IPS-NIHi7 (cell line): ENCODE data around the gene TXNDC2.
"Not testable (repeated sequence)": the region's sequence is repeated elsewhere in the genome, so short reads cannot be mapped to it uniquely, and the experiment has no call there.

Source experiments
- DNase-seq: peaks from one replicate; pipeline ENCODE4 v3.0.0; 2012; ENCODE audit warnings: mixed read lengths; ENCODE audit errors: extremely low spot score

TXNDC2 gene

DNA sequence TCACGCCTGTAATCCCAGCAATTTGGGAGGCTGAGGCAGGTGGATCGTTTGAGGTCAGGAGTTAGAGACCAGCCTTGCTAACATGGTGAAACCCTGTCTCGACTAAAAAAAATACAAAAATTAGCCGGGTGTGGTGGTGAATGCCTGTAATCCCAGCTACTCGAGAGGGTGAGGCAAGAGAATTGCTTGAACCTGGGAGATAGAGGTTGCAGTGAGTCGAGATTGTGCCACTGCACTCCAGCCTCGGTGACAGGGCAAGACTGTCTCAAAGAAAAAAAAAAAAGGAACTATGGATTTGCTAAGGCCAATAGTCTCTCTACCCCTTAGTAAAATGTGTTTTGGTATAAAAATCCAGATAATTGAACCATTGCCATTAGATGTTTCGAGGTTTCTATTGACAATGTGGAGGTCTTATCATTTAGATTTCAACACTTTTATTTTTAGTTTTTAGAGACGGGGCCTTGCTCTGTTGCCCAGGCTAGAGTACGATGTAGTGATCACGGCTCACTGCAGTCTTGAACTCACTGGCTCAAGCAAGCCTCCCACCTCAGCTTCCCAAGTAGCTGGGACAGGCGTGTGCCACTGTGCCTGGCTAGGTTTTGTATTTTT lies 1.1 kb upstream of the TXNDC2 start:
- DNase-seq, result no peak

DNA sequence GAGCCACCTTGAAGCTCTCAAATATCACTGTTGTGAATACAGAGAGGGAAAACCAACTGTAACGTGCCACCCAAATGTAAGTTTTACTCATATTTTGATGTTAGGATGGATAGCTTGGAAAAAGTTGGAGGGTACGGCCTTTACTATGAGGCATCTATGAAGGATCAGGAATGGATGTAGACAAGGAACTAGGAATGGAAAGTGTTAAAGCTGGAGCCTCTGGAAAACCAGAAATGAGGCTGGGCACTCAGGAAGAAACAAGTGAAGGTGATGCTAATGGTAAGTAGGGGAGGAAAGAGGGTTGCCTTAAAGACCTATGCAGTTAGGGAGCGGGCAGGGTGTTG lies 204 bp downstream of the TXNDC2 start:
- DNase-seq, result no peak

DNA sequence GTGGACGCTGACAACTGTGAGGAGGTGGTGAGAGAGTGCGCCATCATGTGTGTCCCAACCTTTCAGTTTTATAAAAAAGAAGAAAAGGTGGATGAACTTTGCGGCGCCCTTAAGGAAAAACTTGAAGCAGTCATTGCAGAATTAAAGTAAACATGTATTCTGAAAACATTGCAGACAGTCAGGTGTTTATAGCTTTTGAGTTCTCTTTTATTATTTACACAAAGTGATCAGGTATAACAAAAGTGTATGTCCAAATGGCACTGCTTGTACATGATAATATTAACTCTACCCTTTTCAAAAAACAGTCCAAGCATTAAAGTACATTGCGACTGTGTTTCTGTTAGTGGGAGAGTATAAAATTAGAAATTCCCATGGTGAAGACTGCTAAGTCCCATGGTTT lies 2.2 kb downstream of the TXNDC2 start:
- no peak for DNase-seq

DNA sequence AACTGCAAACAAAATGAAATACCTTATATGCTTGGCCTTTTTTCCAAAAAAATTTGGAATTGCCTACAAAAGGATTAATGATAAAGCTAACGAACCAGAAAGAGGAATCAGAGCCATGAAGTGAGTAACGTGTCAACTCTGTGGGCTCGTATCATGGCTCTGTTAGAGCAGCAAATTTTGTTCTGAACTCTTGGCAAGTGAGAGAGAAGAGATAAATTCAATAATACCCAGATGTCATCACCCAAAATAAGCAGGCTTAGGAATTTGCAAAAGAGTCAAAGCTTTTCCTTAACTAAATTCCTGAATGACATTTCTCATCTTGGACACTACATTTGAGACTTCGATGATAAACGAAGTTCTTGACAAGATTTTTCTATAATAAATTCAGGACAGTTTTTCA lies 4.4 kb downstream of the TXNDC2 start:
- DNase-seq, result no peak

DNA sequence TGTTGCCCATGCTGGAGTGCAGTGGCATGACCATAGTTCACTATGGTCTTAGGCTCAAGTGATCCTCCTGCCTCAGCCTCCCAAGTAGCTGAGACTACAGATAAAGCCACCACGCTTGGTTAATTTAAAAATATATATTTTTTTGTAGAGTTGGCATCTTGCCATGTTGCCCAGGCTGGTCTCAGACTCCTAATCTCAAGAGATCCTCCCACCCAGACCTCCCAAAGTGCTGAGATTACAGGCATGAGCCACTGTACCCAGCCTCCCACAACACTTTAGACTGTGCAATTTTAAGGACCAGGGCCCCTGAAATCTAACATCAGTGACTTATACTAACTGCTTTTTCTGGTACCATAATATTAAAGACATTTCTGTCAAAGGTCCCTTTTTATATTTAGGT lies 5.2 kb downstream of the TXNDC2 start:
- no peak for DNase-seq

DNA sequence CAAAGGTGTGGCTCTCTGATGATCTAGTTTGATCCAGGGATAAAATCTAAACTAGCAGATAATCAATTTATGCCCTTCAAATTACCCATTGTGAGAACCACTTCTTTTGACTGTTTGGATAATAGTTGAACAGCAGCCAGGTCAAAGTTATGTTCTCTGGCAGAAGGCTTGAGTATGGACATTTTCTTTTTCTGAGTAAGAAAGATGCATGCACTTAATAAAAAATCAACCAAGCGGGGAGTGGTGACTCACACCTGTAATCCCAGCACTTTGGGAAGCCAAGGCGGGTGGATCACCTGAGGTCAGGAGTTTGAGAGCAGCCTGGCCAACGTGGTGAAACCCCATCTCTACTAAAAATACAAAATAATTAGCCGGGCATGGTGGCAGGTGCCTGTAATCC lies 5.7 kb downstream of the TXNDC2 start:
- DNase-seq, result not testable (repeated sequence)

DNA sequence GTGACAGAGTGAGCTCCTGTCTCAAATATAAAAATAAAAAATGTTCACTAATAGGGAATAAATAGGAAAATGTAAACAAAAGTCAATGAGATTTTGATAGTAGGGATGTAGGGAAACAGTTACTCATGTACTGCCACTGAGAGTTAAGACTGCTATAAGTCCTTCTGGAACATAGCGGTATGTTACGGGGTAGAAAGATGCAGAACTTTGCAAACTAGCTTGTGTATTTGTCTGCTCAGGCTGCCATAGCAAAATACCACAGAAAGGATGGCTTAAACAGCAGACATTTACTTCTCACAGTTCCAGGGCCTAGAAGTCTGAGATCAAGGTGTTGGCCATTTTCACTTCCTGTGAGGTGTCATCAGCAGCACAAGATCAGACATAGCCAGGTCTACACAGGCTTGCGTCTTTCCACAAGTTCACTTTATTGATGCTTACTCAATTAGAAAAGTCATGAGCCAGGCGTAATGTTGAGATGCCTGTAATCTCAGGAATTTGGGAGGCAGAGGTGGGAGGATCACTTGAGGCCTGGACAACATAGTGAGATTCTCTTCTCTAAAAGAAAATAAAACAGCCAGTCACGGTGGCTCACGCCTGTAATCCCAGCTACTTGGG lies 8.8 kb downstream of the TXNDC2 start:
- no peak for DNase-seq

DNA sequence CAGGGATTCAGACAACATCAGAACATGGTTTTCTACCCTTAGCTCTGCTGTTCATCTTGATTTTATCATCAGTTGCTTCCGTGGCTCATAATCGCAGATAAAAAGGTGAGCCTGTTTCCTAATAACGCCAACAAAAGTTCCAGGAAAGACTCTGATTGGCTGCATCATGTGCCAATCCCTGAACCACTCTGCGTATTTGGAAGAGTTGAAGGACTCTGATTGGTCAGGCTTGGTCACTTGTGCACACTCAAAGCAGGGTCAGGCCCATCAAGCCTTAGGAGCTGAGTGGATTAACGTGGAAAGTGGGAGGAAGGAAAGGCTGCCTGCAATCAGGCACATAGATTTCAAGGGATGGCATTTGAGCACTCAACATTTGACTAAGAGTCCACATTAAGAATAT lies 11.4 kb downstream of the TXNDC2 start:
- no peak for DNase-seq

DNA sequence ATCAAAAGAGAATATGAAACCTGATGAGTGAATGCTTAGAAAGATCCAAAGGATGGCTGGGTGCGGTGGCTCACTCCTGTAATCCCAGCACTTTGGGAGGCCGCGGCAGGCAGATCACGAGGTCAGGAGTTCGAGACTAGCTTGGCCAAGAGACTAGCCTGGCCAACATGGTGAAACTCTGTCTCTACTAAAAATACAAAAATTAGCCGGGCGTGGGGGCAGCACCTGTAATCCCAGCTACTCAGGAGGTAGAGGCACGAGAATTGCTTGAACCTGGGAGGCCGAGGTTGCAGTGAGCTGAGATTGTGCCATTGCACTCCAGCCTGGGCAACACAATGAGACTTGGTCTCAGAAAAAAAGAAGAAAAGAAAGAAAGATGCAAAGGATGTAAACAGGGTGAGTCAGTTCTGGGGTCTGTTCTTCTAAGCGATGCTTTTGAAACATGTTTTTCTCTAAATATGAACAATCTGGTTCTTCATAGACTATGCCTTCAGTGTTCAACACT lies 12.1 kb downstream of the TXNDC2 start:
- DNase-seq, result not testable (repeated sequence)

DNA sequence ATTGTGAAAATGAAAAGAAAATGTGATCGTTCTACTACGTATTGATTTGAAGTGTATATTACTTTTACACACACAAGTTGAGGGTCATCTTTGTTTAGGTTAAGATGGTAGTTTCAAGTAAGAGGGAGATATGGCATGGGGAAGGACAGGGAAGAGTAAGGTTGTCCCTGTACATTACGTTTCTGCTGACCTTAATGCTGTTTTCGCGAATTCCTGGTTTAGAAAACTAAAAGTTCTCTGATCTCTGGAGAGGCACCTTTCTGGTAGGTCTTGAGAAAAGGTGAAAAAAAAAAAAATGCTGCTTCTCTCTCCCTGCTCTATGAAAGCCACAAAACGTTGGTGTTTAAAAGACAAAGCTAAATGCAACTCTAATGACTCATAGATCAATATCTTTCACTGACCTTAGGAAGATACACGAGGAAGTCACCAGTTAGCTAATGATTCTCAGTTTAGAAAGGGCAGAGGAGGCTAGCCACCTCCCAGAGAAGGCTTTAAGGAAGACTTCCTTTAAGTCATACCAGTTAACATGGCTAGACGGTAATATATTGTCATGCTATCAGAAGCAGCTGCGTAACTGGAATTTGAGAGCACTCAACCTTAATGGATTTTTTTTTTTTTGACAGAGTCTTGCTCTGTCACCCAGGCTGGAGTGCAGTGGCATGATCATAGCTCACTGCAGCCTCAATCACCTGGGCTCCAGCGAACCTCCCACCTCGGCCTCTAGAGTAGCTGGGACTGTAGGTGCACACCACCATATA lies 13.2 kb downstream of the TXNDC2 start:
- no peak for DNase-seq

DNA sequence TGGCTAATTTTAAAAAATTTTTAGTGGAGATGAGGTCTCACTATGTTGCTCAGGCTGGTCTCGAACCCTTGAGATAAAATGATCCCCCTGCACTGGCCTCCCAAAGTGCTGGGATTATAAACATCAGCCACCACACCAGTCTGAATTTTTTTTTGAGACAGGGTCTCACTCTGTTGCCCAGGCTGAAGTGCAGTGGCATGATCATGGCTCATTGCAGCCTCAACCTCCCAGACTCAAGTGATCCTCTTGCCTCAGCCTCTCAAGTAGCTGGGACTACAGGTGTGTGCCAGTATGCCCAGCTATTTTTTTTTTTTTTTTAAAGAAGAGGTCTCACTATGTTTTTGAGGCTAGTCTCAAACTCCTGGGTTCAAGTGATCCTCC lies 13.8 kb downstream of the TXNDC2 start:
- not testable (repeated sequence) for DNase-seq

DNA sequence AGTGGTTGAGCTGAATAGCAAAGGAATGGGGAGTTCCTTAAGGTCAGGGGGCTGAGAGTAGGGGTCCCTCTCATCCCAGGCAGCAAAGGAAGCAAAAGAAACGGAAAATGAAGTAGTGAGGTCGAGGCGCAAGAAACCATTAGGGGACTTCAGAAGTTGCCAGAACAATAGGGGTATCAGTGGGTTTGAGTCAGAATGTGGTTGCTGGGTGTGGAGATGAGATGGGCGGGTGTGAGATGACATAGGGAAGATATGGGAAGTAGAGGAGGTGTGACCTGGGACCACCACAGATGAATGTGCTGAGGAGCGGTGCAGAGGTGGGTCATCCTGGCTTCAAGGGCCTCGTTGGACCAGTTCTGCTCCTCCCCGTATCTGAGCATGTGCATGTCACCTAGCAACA lies 14.9 kb downstream of the TXNDC2 start:
- no peak for DNase-seq

DNA sequence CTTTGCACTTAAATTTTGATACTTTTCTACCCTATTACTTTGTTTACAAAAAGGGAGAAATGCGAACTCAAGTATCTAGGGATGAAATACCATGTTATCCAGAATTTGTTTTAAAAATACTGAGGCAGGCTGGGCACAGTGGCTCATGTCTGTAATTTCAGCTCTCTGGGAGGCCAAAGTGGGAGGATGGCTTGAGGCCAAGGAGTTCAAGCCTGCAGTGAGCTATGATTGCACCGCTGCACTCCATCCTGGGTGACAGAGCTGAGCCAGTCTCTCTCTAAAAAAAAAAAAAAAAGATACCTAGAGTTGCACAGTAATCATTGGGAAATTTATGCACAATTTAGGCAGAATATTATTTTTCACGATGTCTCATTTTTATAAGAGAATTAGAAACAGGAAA lies 15.6 kb downstream of the TXNDC2 start:
- DNase-seq, result no peak

DNA sequence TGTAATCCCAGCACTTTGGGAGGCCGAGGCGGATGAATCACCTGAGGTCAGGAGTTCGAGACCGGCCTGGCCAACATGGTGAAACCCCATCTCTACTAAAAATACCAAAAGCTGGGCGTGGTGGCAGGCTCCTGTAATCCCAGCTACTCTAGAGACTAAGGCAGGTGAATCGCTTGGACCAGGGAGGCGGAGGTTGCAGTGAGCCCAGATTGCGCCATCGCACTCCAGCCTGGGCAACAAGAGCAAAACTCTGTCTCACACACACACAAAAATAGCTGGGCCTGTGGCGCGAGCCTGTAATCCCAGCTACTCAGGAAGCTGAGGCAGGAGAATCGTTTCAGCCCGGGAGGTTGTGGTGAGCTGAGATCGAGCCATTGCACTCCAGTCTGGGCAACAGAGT lies 16.5 kb downstream of the TXNDC2 start:
- not testable (repeated sequence) for DNase-seq

DNA sequence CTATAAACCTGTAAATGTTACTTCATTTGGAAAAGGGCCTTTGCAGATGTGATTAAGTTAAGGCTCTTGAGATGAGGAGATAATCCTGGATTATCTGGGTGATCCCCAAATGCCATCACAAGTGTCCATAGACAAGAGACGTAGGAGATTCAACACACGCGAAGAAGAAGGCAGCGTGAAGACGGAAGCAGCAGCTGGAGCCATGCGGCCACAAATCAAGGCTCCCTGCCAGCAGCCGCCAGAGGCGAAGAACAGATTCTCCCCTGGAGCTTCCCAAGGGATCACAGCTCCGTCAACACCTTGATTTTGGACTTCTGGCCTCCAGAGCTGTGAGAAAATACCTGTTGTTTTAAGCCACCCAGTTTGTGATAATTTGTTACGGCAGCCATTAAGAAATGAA lies 17.1 kb downstream of the TXNDC2 start:
- no peak for DNase-seq

DNA sequence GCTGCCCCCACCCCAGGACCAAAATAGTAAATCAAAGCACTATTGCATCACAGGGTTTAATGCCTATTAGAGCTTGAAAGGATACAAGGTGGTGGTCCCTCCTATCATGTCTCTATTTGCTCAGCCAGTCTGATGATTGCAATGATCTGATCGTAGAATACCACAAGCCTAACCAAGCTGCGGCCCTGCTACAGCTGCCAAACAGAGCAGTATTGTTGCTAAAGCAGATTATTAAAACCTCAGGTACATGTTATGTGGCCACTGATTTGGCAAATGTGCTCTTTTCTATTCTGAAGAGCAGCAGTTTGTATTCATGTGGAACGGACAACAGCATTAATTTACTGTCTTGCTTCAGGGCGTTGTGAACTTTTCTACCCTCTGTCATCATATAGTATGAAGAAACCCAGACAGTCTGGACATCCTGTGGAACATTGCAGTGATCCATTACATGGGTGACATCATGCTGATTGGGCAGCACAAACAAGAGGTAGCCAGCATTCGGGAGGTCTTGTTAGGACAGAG lies 19.7 kb downstream of the TXNDC2 start:
- no peak for DNase-seq

DNA sequence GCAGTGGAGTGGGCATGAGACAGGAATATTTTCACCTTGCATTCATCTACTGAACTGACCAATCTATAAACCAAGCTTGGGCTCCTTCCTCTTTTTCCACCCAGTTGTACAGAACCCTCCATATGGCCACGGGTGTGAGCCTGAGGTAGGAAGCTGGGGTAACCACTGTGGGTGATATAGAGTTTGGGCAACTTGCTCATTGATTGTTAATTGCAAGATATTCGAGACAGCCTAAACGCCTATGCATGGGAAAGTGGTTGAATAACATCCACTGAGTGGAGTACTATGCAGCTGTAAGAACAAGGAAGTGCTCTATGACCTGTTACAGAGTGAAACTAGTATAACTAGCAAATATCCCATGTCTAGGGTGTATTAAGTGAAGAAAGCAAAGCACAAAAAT lies 20.7 kb downstream of the TXNDC2 start:
- DNase-seq, result no peak

DNA sequence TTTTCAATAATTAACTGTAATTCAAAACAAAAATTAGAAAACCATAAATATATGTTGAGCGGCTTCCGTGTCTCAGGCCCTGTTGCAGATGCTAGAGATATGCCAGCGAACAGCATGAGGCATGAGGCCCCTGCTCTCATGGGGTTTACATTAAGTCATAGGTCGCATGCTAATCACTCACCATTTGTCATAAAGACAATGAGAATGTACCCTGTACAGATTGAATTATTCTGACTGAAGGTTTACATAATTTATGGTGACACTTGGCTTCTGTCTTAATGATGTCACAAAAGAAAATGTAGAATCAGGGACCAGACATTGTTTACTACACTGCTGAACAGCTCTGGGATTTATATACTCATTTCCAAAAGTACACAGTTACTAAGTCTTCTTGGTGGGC lies 22.1 kb downstream of the TXNDC2 start:
- no peak for DNase-seq

DNA sequence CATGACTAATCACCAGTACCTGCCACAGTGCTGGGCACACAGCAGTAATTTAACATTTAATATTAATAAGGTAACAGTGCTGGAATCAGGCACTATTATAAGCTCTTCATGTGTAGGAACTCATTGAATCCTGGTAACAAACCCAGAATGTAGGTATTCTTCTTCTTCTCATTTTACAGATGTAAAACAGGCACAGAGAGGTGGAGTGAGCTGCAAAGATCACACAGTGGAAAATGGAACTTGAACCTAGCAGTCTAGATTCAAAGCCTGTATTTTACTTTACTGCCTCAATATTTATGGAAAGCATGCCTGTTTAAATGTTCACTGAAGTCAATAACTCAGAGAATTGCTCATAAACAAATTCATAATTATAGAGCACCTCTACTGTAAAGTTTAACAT lies 24.3 kb downstream of the TXNDC2 start:
- DNase-seq, result no peak

DNA sequence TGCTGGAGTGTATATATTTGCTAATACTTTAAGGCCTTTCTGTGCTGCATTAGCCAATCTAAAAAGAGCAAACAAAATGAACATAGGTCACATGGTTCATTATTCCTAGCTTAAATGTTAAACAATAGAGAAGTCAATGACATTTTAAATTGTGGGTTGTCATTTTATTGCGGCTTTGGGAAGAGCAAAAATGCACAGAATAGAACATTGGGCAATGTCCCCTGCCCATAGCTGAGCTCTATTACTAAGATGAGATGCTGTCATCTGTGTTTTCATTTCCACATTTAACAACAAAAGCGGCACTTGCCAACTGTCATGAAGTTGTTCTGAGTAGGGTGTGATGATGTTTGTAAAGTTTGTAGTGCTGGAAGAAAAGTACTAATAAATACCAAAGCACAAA lies 24.9 kb downstream of the TXNDC2 start:
- no peak for DNase-seq

DNA sequence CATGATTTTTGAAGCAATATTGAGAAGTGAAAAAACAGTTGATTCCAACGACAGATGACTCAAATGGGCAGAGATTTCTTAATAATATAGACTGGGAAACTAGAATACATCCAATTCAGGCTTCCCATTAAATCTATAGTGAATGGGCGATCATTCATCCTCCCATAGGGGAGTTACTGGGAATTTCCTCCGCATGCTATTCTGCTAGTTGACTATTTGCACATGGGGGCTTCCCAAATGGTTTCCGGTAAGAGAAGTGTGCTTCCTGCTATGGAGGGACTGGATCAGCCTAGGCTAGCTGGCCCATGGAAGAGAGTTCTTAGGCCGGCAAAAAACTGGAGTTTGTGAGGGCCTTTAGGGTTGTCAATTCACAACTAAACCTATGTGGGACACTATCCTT lies 25.5 kb downstream of the TXNDC2 start:
- DNase-seq, result no peak

DNA sequence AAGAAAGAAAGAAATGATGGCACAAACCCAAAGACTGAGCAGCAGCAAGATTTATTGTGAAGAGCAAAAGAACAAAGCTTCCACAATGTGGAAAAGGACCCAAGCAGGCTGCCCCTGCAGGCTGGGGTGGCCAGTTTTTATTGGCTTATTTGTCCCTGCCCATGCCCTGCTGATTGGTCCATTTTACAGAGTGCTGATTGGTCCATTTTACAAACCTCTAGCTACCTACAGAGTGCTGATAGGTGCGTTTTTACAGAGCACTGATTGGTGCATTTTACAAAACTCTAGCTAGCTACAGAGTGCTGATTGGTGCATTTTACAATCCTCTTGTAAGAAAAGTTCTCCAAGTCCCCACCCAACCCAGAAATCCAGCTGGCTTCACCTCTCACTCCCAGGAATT lies 26.5 kb downstream of the TXNDC2 start:
- not testable (repeated sequence) for DNase-seq

DNA sequence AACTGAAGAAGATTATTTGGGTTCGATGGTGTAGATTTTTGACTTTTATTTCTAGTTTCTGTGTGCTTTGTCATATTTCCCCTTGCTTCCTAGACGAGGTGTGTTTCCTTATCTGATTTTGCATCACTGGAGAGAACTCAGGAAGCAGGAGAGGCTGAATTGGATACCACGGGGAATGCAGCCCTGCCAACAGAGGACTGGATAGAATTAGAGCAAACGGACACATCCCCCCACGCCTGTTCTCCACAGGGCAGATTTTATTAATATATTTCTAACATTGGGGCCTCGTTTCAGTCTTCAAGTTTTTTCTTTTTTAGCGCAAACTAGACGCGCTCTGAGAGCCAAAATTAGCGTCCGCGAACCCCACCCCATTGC lies 27.4 kb downstream of the TXNDC2 start:
- no peak for DNase-seq
